Pancreas (tissue), 10 donors: ENCODE measurements around the gene LILRA6. TPM values are rescaled to one million over a fixed set of nuclear protein-coding genes. Genes with fewer than 3 reads are reported as not detected.
"Not testable (repeated sequence)": the region's sequence is repeated elsewhere in the genome, so short reads cannot be mapped to it uniquely, and the experiment has no call there.

Experiments used
- ATAC-seq, 4 donors: fragments of 200-7000 bp; cut with Tn5 transposase; one replicate each; pipeline versions ENCODE4 v1.8.0 to v1.9.1; 2020; ENCODE audit warnings: mild to moderate bottlenecking in 4 of 4, moderate library complexity in 4 of 4
- DNase-seq, 6 donors: peaks; one replicate each; pipeline ENCODE4 v3.0.0-alpha.2; 2020
- FAIRE-seq: peaks from 2 replicates; lab custom pipeline; 2012; peaks lifted over from hg19 to GRCh38; lab: Jason Lieb, UNC
- H3K27ac ChIP-seq, 4 donors: fragments of 200-600 bp; sonication (generic); 1 replicate in 3 of 4; 2 replicates in 1 of 4; pipeline versions ENCODE4 v1.5.0 to v1.8.0; 2020
- H3K27me3 ChIP-seq, 4 donors: fragments of 200-600 bp; one replicate each; pipeline ENCODE4 v1.8.0; 2021
- H3K36me3 ChIP-seq, 3 donors: fragments of 200-600 bp; sonication (generic) in 1 of 3; one replicate each; pipeline versions ENCODE4 v1.5.0 to v1.8.0; 2020 to 2021
- H3K4me1 ChIP-seq, 3 donors: fragments of 200-600 bp; one replicate each; pipeline ENCODE4 v1.8.0; 2021
- H3K4me3 ChIP-seq, 4 donors: fragments of 200-600 bp; sonication (generic) in 2 of 4; one replicate each; pipeline versions ENCODE4 v1.5.0 to v1.8.0; 2020 to 2021
- H3K9me3 ChIP-seq, 4 donors: fragments of 200-600 bp; one replicate each; pipeline ENCODE4 v1.8.0; 2021
- CTCF ChIP-seq, 4 donors: fragments of 200-600 bp; sonication (generic) in 3 of 4; IDR thresholded peaks; one replicate each; pipeline versions ENCODE4 v1.5.0 to v1.8.0; 2021; ENCODE audit warnings: antibody characterized with exemption in 4 of 4
- WGBS, 2 donors: extraction: QIAGEN DNeasy Blood & Tissue Kit; methylation state at CpG; one replicate each; pipeline ENCODE4 v1.1.7; 2013; 5-methylcytosine and 5-hydroxymethylcytosine counted together
- intact Hi-C, 3 donors: fragments of 100-400 bp; cut with DNase I; formaldehyde crosslinking; loops; one replicate each; pipeline versions ENCODE4 v1.11.1 to v1.14.2; 2022
- polyA plus RNA-seq, 2 donors: library from polyadenylated mRNA; stranded (reverse); fragments of 200-250 nt; gene quantifications; one replicate each; pipeline ENCODE4 v1.2.3, GENCODE V29; 2013
- total RNA-seq, 6 donors: library from RNA; stranded (reverse); fragmentation: NEBNext Ultra II Directional in 4 of 6; extraction: Animal tissue kit (Norgen Biotek cat#: 25700) in 4 of 6; gene quantifications; one replicate each; pipeline versions ENCODE4 v1.2.1 to v1.2.4, GENCODE V29; 2021 to 2023
- donor health status: healthy with polysubstance abuse.
- donor health status: DM: no; HTN: no; CAD: no; lungs with moderate emphysema.
- donor health status: DM: no; HTN: no; CAD: no.
- donor health status: control.
- donor health status: control.
- donor health status: Bipolar disorder and iron deficiency.
- donor health status: DM: yes; HTN: yes; CAD: no.
- donor health status: DM: no; HTN: no; CAD: no.
- donor health status: DM: no; HTN: no; CAD: no.
- donor health status: DM: yes; HTN: yes; CAD: no.

LILRA6 gene
- total and polyA plus RNA-seq, 8 donors: 0.20 to 2.4 (median 0.36) TPM

GRCh38 chr19:54229146-54229545, 13.4 kb downstream of the LILRA6 start:
- 67 to 75% methylated on average over 8 of the region's 8 CpGs for WGBS, 2 donors
- intact Hi-C loops: no loop called here
- no peak for TF ChIP-seq CTCF (IDR thresholded peaks at IDR 0.05)

GRCh38 chr19:54224619-54225018, 18.0 kb downstream of the LILRA6 start:
- H3K36me3 ChIP-seq, H3K27me3 ChIP-seq, H3K4me3 ChIP-seq, FAIRE-seq, DNase-seq, H3K4me1 ChIP-seq, H3K27ac ChIP-seq, H3K9me3 ChIP-seq, intact Hi-C loops, ATAC-seq: not testable (repeated sequence)
- 39 to 49% methylated on average over 9 to 10 of the region's 10 CpGs for WGBS, 2 donors

More at GRCh38 chr19:54229146-54229545, 13.4 kb downstream of the LILRA6 start:
- no peaks in the 10 kb centered on the region for H3K9me3 ChIP-seq
- no peak overlapping the region for H3K27ac ChIP-seq
- H3K4me1 ChIP-seq: no peaks in the 10 kb centered on the region
- no peak for DNase-seq
- FAIRE-seq: no peak
- H3K27me3 ChIP-seq: no peaks in the 10 kb centered on the region
- no peak overlapping the region for H3K4me3 ChIP-seq
- ATAC-seq: no peak
- H3K36me3 ChIP-seq: no peaks in the 10 kb centered on the region

DNA sequence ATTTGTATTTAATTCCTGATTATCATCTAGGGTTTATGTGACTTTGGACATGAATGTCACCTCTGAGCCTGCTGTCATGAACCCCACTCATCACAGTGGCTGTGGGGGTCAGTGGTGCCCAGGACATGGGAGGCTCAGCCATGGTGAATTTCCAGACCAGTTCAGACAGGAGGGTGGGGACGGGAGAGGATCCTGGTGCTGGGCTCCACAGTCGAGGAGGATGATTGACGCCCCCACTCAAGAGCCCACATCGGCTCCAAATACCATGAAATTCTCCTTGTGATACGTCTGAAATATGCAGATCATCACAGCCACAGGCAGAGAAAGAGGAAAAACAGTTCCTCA, 18.7 kb downstream of the LILRA6 start:
- H3K4me3 ChIP-seq, H3K27me3 ChIP-seq, H3K9me3 ChIP-seq, H3K4me1 ChIP-seq, H3K27ac ChIP-seq, H3K36me3 ChIP-seq, intact Hi-C loops, FAIRE-seq, ATAC-seq: not testable (repeated sequence)
- WGBS, 2 donors: 22 to 32% methylated on average over 5 of the region's 5 CpGs
- DNase-seq: peak in 1 of 6 donors; percentile 6

DNA sequence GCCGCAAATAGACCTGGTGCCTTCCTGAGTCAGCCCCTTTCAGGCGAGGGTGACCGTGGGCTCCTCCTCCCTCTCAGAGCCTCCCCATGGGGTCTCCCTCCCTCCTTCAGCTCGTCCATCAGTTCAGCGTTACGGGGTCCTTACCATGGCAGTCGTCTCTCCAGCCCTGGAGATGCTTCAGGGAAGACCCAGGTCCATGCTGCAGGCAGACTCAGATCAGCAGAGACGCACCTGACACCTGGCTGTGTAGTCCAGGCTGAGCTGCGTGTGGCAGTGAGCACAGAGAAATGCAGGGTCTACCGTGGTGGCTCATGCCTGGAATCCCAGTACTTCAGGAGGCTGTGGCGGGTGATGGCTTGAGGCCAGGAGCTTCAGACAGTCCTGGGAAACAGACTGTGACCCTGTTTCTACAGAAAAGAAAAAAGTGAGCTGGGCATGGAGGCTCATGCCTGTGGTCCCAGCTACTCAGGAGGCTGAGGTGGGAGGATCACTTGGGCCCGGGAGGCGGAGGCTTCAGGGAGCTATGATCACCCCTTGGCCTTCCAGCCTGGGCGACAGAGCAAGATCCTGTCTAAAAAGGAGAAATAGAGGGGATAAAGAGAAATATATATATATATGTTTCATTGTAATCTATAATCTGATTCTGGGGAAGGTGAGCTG, 19.2 kb downstream of the LILRA6 start:
- H3K27ac ChIP-seq, H3K27me3 ChIP-seq, H3K9me3 ChIP-seq, intact Hi-C loops, H3K36me3 ChIP-seq, H3K4me3 ChIP-seq, H3K4me1 ChIP-seq, FAIRE-seq: not testable (repeated sequence)
- 29 to 39% methylated on average over 14 of the region's 14 CpGs for WGBS, 2 donors
- ATAC-seq (peak in 3 of 4 donors; percentile 11 to 17 (median 15)), DNase-seq (peak in 1 of 6 donors; percentile 30)

- WGBS, 2 donors: 46 to 50% methylated on average over 15 to 16 of the region's 16 CpGs
- intact Hi-C loops: not testable (repeated sequence)
These were observed 19.9 kb downstream of the LILRA6 start, which contains the start of gene LILRB3 for GRCh38 chr19:54222474-54223276. Gene LILRB3 (minus strand): TSS chr19:54223007. CDS start chr19:54222976, 31 bp downstream.

DNA sequence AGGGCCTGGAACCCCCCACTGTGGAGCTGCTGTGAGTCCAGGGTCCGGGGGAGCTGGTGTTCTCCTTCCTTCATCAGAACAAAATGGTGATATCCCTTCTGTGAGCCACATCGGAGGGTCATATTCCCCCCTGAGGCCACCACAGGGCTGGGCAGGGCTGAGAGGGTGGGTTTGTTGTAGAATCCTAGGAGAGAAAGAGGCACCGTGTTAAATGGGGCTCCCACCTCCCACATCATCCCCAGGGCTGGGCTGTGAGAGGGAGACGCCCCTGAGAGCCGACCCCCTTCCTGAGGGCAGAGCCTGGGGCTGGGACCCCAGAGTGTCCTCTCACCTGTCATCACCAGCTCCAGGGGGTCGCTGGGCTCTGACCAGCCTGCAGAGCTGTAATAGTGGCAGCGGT, 20.6 kb downstream of the LILRA6 start:
- FAIRE-seq, H3K4me3 ChIP-seq, DNase-seq, H3K36me3 ChIP-seq, H3K4me1 ChIP-seq, ATAC-seq, H3K27me3 ChIP-seq, H3K27ac ChIP-seq, H3K9me3 ChIP-seq, intact Hi-C loops: not testable (repeated sequence)
- WGBS, 2 donors: 61 to 66% methylated on average over 7 of the region's 7 CpGs

More at GRCh38 chr19:54222474-54223276, 19.9 kb downstream of the LILRA6 start, which contains the start of gene LILRB3:
- not testable (repeated sequence) for H3K4me1 ChIP-seq, FAIRE-seq, H3K36me3 ChIP-seq, H3K27me3 ChIP-seq, H3K9me3 ChIP-seq, H3K4me3 ChIP-seq, H3K27ac ChIP-seq
- ATAC-seq (peak; percentile 27 to 73 (median 54)), DNase-seq (peak in 3 of 6 donors; percentile 38 to 76 (median 43))

DNA sequence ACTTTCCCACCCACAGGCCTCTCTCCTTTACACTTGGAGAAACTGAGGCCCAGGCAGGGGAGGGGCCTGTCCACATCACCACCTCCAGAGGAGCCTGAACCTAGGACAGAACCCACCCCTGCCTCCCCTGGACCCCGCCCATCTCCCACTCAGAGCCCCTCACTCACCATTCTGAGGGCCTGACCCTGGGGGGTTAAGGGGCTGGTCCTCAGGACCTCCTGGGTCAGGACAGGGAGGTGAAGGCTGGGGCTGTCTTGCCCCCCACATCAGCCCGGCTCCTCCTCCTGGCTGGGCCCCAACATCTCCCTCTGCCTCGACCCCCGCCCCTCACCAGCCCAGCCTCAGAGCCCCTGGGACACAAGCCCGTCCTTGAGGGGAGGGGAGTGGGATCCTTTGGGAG, 22.9 kb downstream of the LILRA6 start:
- H3K4me1 ChIP-seq, intact Hi-C loops, FAIRE-seq, H3K27ac ChIP-seq, ATAC-seq, H3K4me3 ChIP-seq, H3K27me3 ChIP-seq, DNase-seq, H3K9me3 ChIP-seq, H3K36me3 ChIP-seq: not testable (repeated sequence)
- WGBS, 2 donors: 71 to 84% methylated on average over 1 to 5 of the region's 5 CpGs
